ENCODE data around the gene TMEM61.
A peak's percentile ranks its signal among the peaks of the same experiment; 100 is the strongest.

TMEM61 gene

DNA sequence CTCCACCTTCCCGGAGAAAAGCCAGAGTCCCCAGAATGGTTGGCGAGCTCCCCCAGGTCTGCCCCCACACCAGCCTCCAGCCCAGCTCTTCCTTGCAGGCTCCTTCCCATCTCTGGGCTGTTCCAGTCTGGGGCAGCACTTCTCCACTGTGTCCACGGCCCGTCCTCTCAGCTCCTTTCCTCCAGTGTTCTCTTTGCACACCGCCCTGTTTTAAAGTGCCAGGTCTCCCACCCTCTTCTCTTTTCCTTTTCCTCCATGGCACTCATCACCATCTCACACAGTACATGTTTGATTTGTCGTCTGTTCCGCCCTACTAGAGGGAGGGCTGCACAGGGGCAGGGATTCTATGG is 52.8 kb downstream of the TMEM61 start:
- no peak overlapping the region for H3K4me3 ChIP-seq (ENCODE audit: low read depth in 1 of 2, low read length in 2 of 2)
- H3K27ac ChIP-seq (ENCODE audit: low read length) = no peak overlapping the region
- H3K4me1 ChIP-seq (ENCODE audit: control insufficient read depth in 1 of 2, insufficient read depth in 2 of 2, low read length in 2 of 2) = no peaks in the 10 kb centered on the region
- no peaks in the 10 kb centered on the region for H3K9me3 ChIP-seq (ENCODE audit: control insufficient read depth in 1 of 2, low read length in 2 of 2)
- peaks cover 11% of the 10 kb centered on the region for H3K27me3 ChIP-seq (ENCODE audit: low read depth, low read length)
- no peaks in the 10 kb centered on the region for H3K36me3 ChIP-seq (ENCODE audit: control insufficient read depth in 1 of 2, insufficient read depth in 2 of 2, low read length in 2 of 2)

DNA sequence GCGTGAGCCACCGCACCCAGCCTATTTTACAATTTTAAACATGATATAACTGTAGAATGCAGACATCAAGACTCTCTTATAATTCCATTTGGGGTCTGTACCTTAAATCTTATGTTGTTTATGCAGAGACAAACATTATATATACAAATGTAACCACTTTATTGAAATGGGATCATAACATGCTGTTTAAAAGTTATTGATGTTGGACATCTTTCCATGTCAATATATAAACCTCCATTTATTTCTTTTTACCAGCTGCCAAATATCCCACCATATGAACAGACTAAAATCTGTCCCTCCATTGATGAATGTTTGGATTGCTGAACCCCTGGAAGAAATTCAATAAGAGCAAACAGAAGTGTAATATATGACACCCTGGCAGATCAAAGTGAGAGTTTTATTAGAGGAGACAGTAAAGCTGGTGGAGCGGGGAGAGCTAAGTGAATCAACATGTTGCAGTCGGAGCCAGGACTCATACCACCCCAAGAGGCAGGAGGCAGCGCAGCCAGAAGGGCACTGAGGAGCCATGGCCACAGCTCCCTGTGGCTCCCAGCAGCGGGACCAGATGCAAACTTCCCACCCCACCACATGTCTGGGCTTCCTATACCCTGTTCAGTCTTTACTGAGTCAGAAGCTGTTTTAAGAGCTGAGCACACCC is 54.2 kb downstream of the TMEM61 start:
- H3K4me1 ChIP-seq (ENCODE audit: control insufficient read depth in 1 of 2, insufficient read depth in 2 of 2, low read length in 2 of 2) = peaks cover 0 to 4% of the 10 kb centered on the region in 2 donors
- no peaks in the 10 kb centered on the region for H3K36me3 ChIP-seq (ENCODE audit: control insufficient read depth in 1 of 2, insufficient read depth in 2 of 2, low read length in 2 of 2)
- no peak overlapping the region for H3K27ac ChIP-seq (ENCODE audit: low read length)
- no peaks in the 10 kb centered on the region for H3K9me3 ChIP-seq (ENCODE audit: control insufficient read depth in 1 of 2, low read length in 2 of 2)
- no peak overlapping the region for H3K4me3 ChIP-seq (ENCODE audit: low read depth in 1 of 2, low read length in 2 of 2)
- H3K27me3 ChIP-seq (ENCODE audit: low read depth, low read length) = peaks cover 11% of the 10 kb centered on the region

DNA sequence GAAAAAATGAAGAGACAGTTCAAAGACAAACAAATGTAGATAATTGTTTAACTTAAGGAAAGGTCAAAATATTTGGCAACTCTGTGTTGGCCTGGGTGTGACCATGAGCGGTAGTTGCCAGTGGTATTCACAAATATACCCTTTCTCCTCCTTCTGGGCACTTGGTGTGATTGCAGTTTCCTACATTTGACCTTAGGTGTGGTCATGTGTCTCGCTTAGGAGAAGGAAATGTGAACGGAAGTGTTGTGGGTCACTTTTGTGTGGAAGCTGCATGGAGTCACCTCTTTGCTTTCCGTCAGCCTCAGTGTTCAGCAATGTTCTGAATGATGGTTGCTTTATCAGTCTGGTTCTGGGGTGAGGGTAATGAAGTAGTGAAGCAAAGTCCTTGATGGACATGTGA is 55.5 kb downstream of the TMEM61 start:
- no peak overlapping the region for H3K4me3 ChIP-seq (ENCODE audit: low read depth in 1 of 2, low read length in 2 of 2)
- H3K27ac ChIP-seq (ENCODE audit: low read length) = no peak overlapping the region
- H3K27me3 ChIP-seq (ENCODE audit: low read depth, low read length) = peaks cover 19% of the 10 kb centered on the region
- H3K4me1 ChIP-seq (ENCODE audit: control insufficient read depth in 1 of 2, insufficient read depth in 2 of 2, low read length in 2 of 2) = peaks cover 0 to 12% of the 10 kb centered on the region in 2 donors
- no peaks in the 10 kb centered on the region for H3K9me3 ChIP-seq (ENCODE audit: control insufficient read depth in 1 of 2, low read length in 2 of 2)
- H3K36me3 ChIP-seq (ENCODE audit: control insufficient read depth in 1 of 2, insufficient read depth in 2 of 2, low read length in 2 of 2) = no peaks in the 10 kb centered on the region

DNA sequence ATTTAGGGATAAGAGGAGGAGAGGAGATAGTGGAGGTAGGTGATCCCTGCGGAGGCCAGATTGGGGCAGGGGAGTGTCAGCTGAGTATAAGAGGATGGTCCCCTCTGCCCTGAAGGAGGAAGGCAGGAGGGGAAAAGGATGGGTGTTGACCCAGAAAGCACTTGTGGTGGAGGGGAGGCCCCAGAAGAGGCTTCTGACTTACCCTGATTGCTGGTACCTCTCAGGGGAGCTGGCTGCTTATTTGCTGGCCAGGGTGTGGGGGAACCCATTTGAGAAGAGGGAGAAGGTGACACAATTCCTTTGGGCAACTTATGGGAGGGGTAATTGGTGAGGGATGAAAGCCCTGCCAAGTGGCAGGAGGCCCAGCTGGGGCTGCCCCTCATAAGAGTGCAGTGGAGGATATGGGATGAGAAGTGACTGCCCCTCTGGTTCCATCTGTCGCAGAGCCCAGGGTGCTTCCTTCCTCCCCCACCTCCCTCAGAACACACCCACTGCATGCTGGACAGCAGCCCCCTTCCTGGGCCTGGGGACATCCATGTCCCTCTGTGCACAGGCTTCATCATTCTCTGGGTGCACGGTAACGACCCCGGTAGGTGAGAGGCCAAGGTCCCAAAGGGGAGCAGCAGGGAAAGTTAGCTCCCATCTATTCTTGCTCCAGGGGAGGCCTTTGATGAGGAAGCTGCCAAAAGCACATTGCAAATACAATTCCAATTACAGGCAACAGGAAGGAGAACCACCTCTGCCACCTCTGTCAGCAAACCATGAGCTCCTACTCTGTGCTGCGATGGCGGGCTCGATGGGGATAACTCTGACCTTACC is 57.5 kb downstream of the TMEM61 start:
- no peaks in the 10 kb centered on the region for H3K9me3 ChIP-seq (ENCODE audit: control insufficient read depth in 1 of 2, low read length in 2 of 2)
- peaks cover 0 to 12% of the 10 kb centered on the region in 2 donors for H3K4me1 ChIP-seq (ENCODE audit: control insufficient read depth in 1 of 2, insufficient read depth in 2 of 2, low read length in 2 of 2)
- H3K4me3 ChIP-seq (ENCODE audit: low read depth in 1 of 2, low read length in 2 of 2) = no peak overlapping the region
- H3K36me3 ChIP-seq (ENCODE audit: control insufficient read depth in 1 of 2, insufficient read depth in 2 of 2, low read length in 2 of 2) = no peaks in the 10 kb centered on the region
- H3K27ac ChIP-seq (ENCODE audit: low read length) = no peak overlapping the region
- H3K27me3 ChIP-seq (ENCODE audit: low read depth, low read length) = peaks cover 19% of the 10 kb centered on the region

DNA sequence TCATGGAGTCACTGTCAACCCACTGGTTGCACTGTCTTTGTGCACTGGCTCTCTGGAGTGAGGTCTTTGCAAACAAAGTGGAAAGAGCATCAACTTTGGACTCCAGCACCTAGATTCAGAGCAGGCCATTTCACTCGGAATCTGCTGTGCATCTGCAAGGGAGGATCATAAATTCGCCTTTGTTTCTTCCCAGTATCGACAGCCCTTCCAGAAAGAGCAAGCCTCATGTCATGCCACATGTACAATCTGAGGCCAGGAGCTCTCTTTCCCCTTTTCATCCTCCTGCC is 58.1 kb downstream of the TMEM61 start:
- no peaks in the 10 kb centered on the region for H3K9me3 ChIP-seq (ENCODE audit: control insufficient read depth in 1 of 2, low read length in 2 of 2)
- H3K4me1 ChIP-seq (ENCODE audit: control insufficient read depth in 1 of 2, insufficient read depth in 2 of 2, low read length in 2 of 2) = peaks cover 0 to 12% of the 10 kb centered on the region in 2 donors
- H3K36me3 ChIP-seq (ENCODE audit: control insufficient read depth in 1 of 2, insufficient read depth in 2 of 2, low read length in 2 of 2) = no peaks in the 10 kb centered on the region
- H3K4me3 ChIP-seq (ENCODE audit: low read depth in 1 of 2, low read length in 2 of 2) = no peak overlapping the region
- peaks cover 17% of the 10 kb centered on the region for H3K27me3 ChIP-seq (ENCODE audit: low read depth, low read length)
- H3K27ac ChIP-seq (ENCODE audit: low read length) = no peak overlapping the region

DNA sequence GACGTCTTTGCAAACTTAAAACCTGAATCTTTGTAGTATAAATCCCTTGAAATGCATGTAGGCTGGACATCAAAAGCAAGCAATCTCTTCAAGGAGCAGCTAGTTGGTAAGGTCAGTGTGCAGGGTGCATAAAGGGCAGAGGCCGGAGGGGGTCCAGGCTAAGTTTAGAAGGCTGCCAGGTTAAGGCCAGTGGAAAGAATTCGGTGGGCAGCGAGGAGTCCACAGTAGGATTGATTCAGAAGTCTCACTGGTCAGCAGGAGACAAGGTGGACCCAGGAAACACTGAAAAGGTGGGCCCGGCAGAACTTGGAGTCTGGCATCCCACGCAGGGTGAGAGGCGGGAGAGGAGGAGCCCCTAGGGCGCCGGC is 58.5 kb downstream of the TMEM61 start:
- H3K9me3 ChIP-seq (ENCODE audit: control insufficient read depth in 1 of 2, low read length in 2 of 2) = no peaks in the 10 kb centered on the region
- H3K27me3 ChIP-seq (ENCODE audit: low read depth, low read length) = peaks cover 13% of the 10 kb centered on the region
- no peak overlapping the region for H3K27ac ChIP-seq (ENCODE audit: low read length)
- no peaks in the 10 kb centered on the region for H3K36me3 ChIP-seq (ENCODE audit: control insufficient read depth in 1 of 2, insufficient read depth in 2 of 2, low read length in 2 of 2)
- peak overlapping the region; percentile 5 to 45 for H3K4me3 ChIP-seq (ENCODE audit: low read depth in 1 of 2, low read length in 2 of 2)
- peaks cover 0 to 12% of the 10 kb centered on the region in 2 donors for H3K4me1 ChIP-seq (ENCODE audit: control insufficient read depth in 1 of 2, insufficient read depth in 2 of 2, low read length in 2 of 2)

DNA sequence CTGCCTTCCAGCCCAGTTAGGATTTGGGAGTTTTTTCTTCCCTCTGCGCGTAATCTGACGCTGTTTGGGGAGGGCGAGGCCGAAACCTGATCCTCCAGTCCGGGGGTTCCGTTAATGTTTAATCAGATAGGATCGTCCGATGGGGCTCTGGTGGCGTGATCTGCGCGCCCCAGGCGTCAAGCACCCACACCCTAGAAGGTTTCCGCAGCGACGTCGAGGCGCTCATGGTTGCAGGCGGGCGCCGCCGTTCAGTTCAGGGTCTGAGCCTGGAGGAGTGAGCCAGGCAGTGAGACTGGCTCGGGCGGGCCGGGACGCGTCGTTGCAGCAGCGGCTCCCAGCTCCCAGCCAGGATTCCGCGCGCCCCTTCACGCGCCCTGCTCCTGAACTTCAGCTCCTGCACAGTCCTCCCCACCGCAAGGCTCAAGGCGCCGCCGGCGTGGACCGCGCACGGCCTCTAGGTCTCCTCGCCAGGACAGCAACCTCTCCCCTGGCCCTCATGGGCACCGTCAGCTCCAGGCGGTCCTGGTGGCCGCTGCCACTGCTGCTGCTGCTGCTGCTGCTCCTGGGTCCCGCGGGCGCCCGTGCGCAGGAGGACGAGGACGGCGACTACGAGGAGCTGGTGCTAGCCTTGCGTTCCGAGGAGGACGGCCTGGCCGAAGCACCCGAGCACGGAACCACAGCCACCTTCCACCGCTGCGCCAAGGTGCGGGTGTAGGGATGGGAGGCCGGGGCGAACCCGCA is 59.1 kb downstream of the TMEM61 start, which contains the start of gene PCSK9:
TSS of gene PCSK9 (plus strand) at position 207 of the 741 bp plus-strand sequence. CDS start at position 497, 290 bp downstream.
- Histone ChIP-seq H3K27me3 (ENCODE audit: low read depth, low read length) (peaks cover 13% of the 10 kb centered on the region), H3K36me3 (ENCODE audit: control insufficient read depth in 1 of 2, insufficient read depth in 2 of 2, low read length in 2 of 2) (no peaks in the 10 kb centered on the region), H3K4me3 (ENCODE audit: low read depth in 1 of 2, low read length in 2 of 2) (peak within 1 kb of the TSS; percentile 28 to 45), H3K27ac (ENCODE audit: low read length) (no peak within 1 kb of the TSS), H3K4me1 (ENCODE audit: control insufficient read depth in 1 of 2, insufficient read depth in 2 of 2, low read length in 2 of 2) (peaks cover 0 to 12% of the 10 kb centered on the region in 2 donors), H3K9me3 (ENCODE audit: control insufficient read depth in 1 of 2, low read length in 2 of 2) (no peaks in the 10 kb centered on the region)

DNA sequence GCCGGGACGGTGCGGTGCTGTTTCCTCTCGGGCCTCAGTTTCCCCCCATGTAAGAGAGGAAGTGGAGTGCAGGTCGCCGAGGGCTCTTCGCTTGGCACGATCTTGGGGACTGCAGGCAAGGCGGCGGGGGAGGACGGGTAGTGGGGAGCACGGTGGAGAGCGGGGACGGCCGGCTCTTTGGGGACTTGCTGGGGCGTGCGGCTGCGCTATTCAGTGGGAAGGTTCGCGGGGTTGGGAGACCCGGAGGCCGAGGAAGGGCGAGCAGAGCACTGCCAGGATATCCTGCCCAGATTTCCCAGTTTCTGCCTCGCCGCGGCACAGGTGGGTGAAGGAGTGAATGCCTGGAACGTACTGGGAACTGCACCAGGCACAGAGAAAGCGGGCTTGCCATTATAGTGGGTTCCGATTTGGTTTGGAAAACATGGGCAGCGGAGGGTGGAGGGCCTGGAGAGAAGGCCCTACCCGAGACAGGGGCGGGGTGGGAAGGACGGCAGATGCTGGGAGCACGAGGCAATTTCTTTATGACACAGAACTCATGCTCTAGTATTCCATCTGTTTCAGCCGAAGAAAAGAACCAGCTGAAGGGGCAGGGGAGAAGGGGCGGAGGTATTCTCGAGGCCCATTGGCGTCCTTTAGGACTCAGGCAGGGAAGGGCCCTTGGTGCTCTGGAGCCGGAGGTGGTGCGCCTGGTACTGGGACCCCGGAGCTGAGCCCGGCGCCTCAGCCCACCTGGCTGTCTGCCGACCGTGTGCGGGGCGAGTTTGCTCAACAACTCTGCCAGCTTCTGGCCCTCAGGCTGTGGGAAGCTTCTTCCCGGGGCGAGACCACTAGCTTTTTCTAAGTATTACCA is 59.9 kb downstream of the TMEM61 start:
- Histone ChIP-seq H3K9me3 (ENCODE audit: control insufficient read depth in 1 of 2, low read length in 2 of 2) (no peaks in the 10 kb centered on the region), H3K36me3 (ENCODE audit: control insufficient read depth in 1 of 2, insufficient read depth in 2 of 2, low read length in 2 of 2) (no peaks in the 10 kb centered on the region), H3K4me1 (ENCODE audit: control insufficient read depth in 1 of 2, insufficient read depth in 2 of 2, low read length in 2 of 2) (peaks cover 0 to 12% of the 10 kb centered on the region in 2 donors), H3K27ac (ENCODE audit: low read length) (no peak overlapping the region), H3K4me3 (ENCODE audit: low read depth in 1 of 2, low read length in 2 of 2) (peak overlapping the region; percentile 28 to 45), H3K27me3 (ENCODE audit: low read depth, low read length) (peaks cover 13% of the 10 kb centered on the region)

DNA sequence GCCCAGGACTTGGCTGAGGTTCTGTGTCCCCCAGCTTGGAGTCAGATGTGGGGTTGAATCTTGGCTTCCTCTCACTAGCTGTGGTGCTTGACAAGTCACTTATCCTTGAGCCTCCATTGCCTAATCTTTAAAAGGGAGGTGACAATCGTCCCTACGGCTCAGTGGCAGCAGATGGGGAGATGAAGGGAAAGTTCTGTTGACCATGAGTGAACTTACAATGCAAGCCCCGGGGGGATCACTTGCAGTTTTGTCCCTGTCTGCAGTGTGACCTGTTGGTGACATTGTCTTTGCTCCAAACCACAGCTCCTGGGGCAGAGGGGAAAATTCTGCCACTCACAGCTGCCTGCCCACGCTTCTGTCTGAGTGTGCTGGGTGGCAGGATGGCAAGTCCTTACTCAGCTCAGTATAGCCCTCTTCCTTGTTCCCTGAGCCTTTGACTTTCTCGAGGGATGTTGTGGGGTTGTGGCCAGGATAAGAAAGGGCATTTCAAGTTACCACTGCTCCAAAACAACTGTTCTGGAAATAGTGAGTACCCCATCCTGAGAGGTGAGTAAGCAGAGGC is 60.6 kb downstream of the TMEM61 start:
- Histone ChIP-seq H3K27me3 (ENCODE audit: low read depth, low read length) (peaks cover 13% of the 10 kb centered on the region), H3K27ac (ENCODE audit: low read length) (no peak overlapping the region), H3K9me3 (ENCODE audit: control insufficient read depth in 1 of 2, low read length in 2 of 2) (no peaks in the 10 kb centered on the region), H3K4me1 (ENCODE audit: control insufficient read depth in 1 of 2, insufficient read depth in 2 of 2, low read length in 2 of 2) (peaks cover 0 to 12% of the 10 kb centered on the region in 2 donors), H3K36me3 (ENCODE audit: control insufficient read depth in 1 of 2, insufficient read depth in 2 of 2, low read length in 2 of 2) (no peaks in the 10 kb centered on the region), H3K4me3 (ENCODE audit: low read depth in 1 of 2, low read length in 2 of 2) (no peak overlapping the region)

DNA sequence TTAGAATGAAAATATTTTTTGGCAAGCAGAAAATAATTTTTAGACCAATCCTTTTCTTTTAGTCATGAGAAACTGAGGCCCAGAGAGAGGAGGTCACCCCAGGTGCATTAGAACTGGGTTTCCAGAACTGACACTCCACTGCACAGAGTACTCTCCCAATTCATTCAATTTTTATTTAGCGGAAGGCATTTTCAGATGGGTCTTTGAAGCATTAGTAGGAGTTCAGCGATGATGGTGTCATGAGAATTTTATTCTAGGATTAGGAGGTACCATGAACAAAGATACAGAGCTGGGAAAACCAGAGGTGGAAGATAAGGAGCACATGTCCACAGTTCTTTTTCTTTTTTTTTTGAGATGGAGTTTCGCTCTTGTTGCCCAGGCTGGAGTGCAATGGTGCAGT is 61.2 kb downstream of the TMEM61 start:
- H3K36me3 ChIP-seq (ENCODE audit: control insufficient read depth in 1 of 2, insufficient read depth in 2 of 2, low read length in 2 of 2) = no peaks in the 10 kb centered on the region
- peaks cover 0 to 12% of the 10 kb centered on the region in 2 donors for H3K4me1 ChIP-seq (ENCODE audit: control insufficient read depth in 1 of 2, insufficient read depth in 2 of 2, low read length in 2 of 2)
- H3K4me3 ChIP-seq (ENCODE audit: low read depth in 1 of 2, low read length in 2 of 2) = no peak overlapping the region
- H3K27ac ChIP-seq (ENCODE audit: low read length) = no peak overlapping the region
- H3K27me3 ChIP-seq (ENCODE audit: low read depth, low read length) = peaks cover 13% of the 10 kb centered on the region
- H3K9me3 ChIP-seq (ENCODE audit: control insufficient read depth in 1 of 2, low read length in 2 of 2) = no peaks in the 10 kb centered on the region

Measured in muscle layer of duodenum (tissue), 2 donors.